GM18858 (cell line): ENCODE measurements around the gene NRN1L.
A peak's percentile ranks its signal among the peaks of the same experiment; 100 is the strongest.
"Not testable (repeated sequence)": the region's sequence is repeated elsewhere in the genome, so short reads cannot be mapped to it uniquely, and the experiment has no call there.

Experiments
- ATAC-seq: cut with Tn5 transposase; IDR thresholded peaks from one replicate; pipeline ENCODE4 v1.9.1; 2021; ENCODE audit not compliant: unreplicated experiment

The NRN1L gene

GRCh38 chr16:67860589-67861398 lies 23.9 kb upstream of the NRN1L start:
- no peak for ATAC-seq

- no peak for ATAC-seq
These were observed 22.8 kb upstream of the NRN1L start for GRCh38 chr16:67861877-67862276.

- no peak for ATAC-seq
These were observed 21.8 kb upstream of the NRN1L start for GRCh38 chr16:67862623-67863583.

GRCh38 chr16:67864044-67864443 lies 20.6 kb upstream of the NRN1L start:
- not testable (repeated sequence) for ATAC-seq

- ATAC-seq, result no peak
These were observed 20.1 kb upstream of the NRN1L start for GRCh38 chr16:67864594-67864993.

GRCh38 chr16:67865318-67865717 lies 19.4 kb upstream of the NRN1L start:
- no peak for ATAC-seq

GRCh38 chr16:67868290-67868689 lies 16.4 kb upstream of the NRN1L start:
- no peak for ATAC-seq

GRCh38 chr16:67869653-67870052 lies 15.0 kb upstream of the NRN1L start:
- ATAC-seq, result no peak

GRCh38 chr16:67871256-67871655 lies 13.4 kb upstream of the NRN1L start:
- ATAC-seq, result no peak

GRCh38 chr16:67872131-67872630 lies 12.5 kb upstream of the NRN1L start:
- ATAC-seq, result no peak

GRCh38 chr16:67872631-67873434 lies 11.9 kb upstream of the NRN1L start, which contains the start of gene EDC4:
TSS of gene EDC4 (plus strand) at chr16:67873052. CDS start at chr16:67873262, 210 bp downstream.
- peak; percentile 42 for ATAC-seq

- ATAC-seq, result no peak
These were observed 11.0 kb upstream of the NRN1L start for GRCh38 chr16:67873435-67874370.

- no peak for ATAC-seq
These were observed 10.3 kb upstream of the NRN1L start for GRCh38 chr16:67874372-67874771.

- no peak for ATAC-seq
These were observed 7.6 kb upstream of the NRN1L start for GRCh38 chr16:67877064-67877463.

GRCh38 chr16:67878232-67878631 lies 6.5 kb upstream of the NRN1L start:
- no peak for ATAC-seq

- no peak for ATAC-seq
These were observed 5.8 kb upstream of the NRN1L start for GRCh38 chr16:67878846-67879245.

GRCh38 chr16:67879462-67879861 lies 5.2 kb upstream of the NRN1L start:
- no peak for ATAC-seq

- no peak for ATAC-seq
These were observed 4.7 kb upstream of the NRN1L start for GRCh38 chr16:67879936-67880335.

GRCh38 chr16:67880584-67880983 lies 4.1 kb upstream of the NRN1L start:
- no peak for ATAC-seq
